Ammon's horn (tissue), 1 donor: Measurements from ENCODE around the gene BAZ1A.
"Not testable (repeated sequence)": the region's sequence is repeated elsewhere in the genome, so short reads cannot be mapped to it uniquely, and the experiment has no call there.

Source experiments
- DNase-seq: peaks from one replicate; pipeline ENCODE4 v3.0.0-alpha.2; 2016; ENCODE audit warnings: low spot score

Gene BAZ1A

GRCh38 chr14:34785223-34786006 lies 89.7 kb downstream of the BAZ1A start:
- DNase-seq = no peak

GRCh38 chr14:34782031-34782430 lies 93.1 kb downstream of the BAZ1A start:
- DNase-seq = no peak

- no peak for DNase-seq
These were observed 93.9 kb downstream of the BAZ1A start for GRCh38 chr14:34781242-34781641.

GRCh38 chr14:34780646-34781045 lies 94.5 kb downstream of the BAZ1A start:
- no peak for DNase-seq

- DNase-seq = no peak
These were observed 96.4 kb downstream of the BAZ1A start for GRCh38 chr14:34778744-34779143.

GRCh38 chr14:34776611-34777010 lies 98.5 kb downstream of the BAZ1A start:
- DNase-seq = no peak

- DNase-seq = no peak
These were observed 99.2 kb downstream of the BAZ1A start for GRCh38 chr14:34775922-34776321.

- DNase-seq = no peak
These were observed 99.8 kb downstream of the BAZ1A start for GRCh38 chr14:34775342-34775741.

- no peak for DNase-seq
These were observed 104.3 kb downstream of the BAZ1A start for GRCh38 chr14:34770901-34771300.

- no peak for DNase-seq
These were observed 108.6 kb downstream of the BAZ1A start for GRCh38 chr14:34766606-34767005.

- DNase-seq = no peak
These were observed 109.1 kb downstream of the BAZ1A start for GRCh38 chr14:34766060-34766459.

GRCh38 chr14:34755215-34755614 lies 119.9 kb downstream of the BAZ1A start:
- no peak for DNase-seq

GRCh38 chr14:34754687-34755086 lies 120.5 kb downstream of the BAZ1A start:
- no peak for DNase-seq

GRCh38 chr14:34750670-34751069 lies 124.5 kb downstream of the BAZ1A start:
- DNase-seq = no peak

- no peak for DNase-seq
These were observed 124.9 kb downstream of the BAZ1A start for GRCh38 chr14:34750233-34750632.

GRCh38 chr14:34749408-34749807 lies 125.8 kb downstream of the BAZ1A start:
- no peak for DNase-seq

- DNase-seq = no peak
These were observed 132.7 kb downstream of the BAZ1A start for GRCh38 chr14:34742270-34743115.

- no peak for DNase-seq
These were observed 133.3 kb downstream of the BAZ1A start for GRCh38 chr14:34741840-34742239.

- not testable (repeated sequence) for DNase-seq
These were observed 135.0 kb downstream of the BAZ1A start for GRCh38 chr14:34740139-34740538.

- not testable (repeated sequence) for DNase-seq
These were observed 138.1 kb downstream of the BAZ1A start for GRCh38 chr14:34737079-34737478.

- DNase-seq = no peak
These were observed 141.9 kb downstream of the BAZ1A start for GRCh38 chr14:34733245-34733644.

- DNase-seq = no peak
These were observed 142.4 kb downstream of the BAZ1A start for GRCh38 chr14:34732802-34733201.

- DNase-seq = no peak
These were observed 151.3 kb downstream of the BAZ1A start for GRCh38 chr14:34723867-34724266.
